Esophagus muscularis mucosa (tissue), 3 donors: ENCODE results near the gene GRIA4.

Experiments
- CTCF ChIP-seq, 3 experiments: fragments of 200-600 bp in 2 of 3; fragments of 450-650 bp in 1 of 3; sonication (generic) in 2 of 3; IDR thresholded peaks; one replicate each; pipeline ENCODE4 v1.5.1; 2017 to 2019; ENCODE audit warnings: antibody characterized with exemption in 3 of 3, mild to moderate bottlenecking in 2 of 3, moderate library complexity in 1 of 3
- POLR2A ChIP-seq: fragments of 450-650 bp; IDR thresholded peaks from one replicate; pipeline ENCODE4 v1.6.1; 2017; ENCODE audit warnings: antibody characterized with exemption, moderate library complexity, mild to moderate bottlenecking, low read depth

DNA sequence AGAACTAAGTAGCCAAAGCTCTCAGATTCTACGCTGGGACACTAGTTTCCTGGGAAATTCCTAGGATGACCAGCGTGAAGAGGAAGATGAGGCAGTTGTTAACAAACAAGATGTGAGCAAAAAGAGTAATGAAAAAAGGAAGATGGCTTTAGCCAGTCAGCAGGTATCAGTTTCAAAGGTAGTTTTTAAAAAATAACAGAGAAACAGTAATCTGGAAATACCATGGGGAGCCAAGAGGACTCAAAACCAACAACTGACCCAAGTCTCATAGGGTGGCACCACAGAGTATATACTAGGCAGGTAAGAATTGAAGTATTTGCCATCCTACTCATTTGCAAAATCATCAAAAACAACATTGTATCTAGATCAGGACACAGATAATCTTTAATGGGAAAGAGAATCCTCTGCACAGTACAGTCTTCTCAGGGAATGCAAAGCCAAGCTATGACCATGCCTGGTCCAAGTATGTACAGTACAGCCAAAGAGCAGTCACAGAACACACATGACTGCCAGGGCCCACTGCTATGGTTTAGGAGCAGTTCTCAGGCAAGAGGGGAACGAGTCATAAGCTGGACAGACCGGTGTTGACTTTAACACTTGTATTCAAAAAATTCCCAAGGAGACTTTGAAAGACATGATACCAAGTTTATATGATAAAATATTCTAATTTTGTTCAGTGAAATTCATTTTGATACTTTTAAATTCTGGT lies 391.6 kb downstream of the GRIA4 start:
- no peak for TF ChIP-seq CTCF (IDR thresholded peaks at IDR 0.05)
- no peak for TF ChIP-seq POLR2A
